Mesothelial cell of epicardium (in vitro differentiated cells): ENCODE data around the gene MYLK4. TPM values are rescaled to one million over a fixed set of nuclear protein-coding genes. Genes with fewer than 3 reads are reported as not detected.

ENCODE experiments used
- DNase-seq, 2 experiments: peaks; one replicate each; pipeline ENCODE4 v3.0.0; 2021; ENCODE audit warnings: low spot score in 2 of 2; ENCODE audit not compliant: unreplicated experiment in 2 of 2
- H3K27ac Mint-ChIP-seq: 2 replicates; pipeline ENCODE4 v1.8.0; 2021; ENCODE audit warnings: mixed read lengths
- H3K27me3 Mint-ChIP-seq: 2 replicates; pipeline ENCODE4 v1.8.0; 2021; ENCODE audit warnings: low read depth, mixed read lengths
- H3K36me3 Mint-ChIP-seq: 2 replicates; pipeline ENCODE4 v1.8.0; 2021; ENCODE audit warnings: mixed read lengths
- H3K4me1 Mint-ChIP-seq: 2 replicates; pipeline ENCODE4 v1.8.0; 2021; ENCODE audit warnings: mixed read lengths
- H3K4me3 Mint-ChIP-seq: 2 replicates; pipeline ENCODE4 v1.8.0; 2021; ENCODE audit warnings: mild to moderate bottlenecking, moderate library complexity, mixed read lengths
- H3K9me3 Mint-ChIP-seq: 2 replicates; pipeline ENCODE4 v1.8.0; 2021; ENCODE audit warnings: mixed read lengths
- total RNA-seq: library from RNA; stranded (reverse); gene quantifications from 3 replicates; pipeline ENCODE4 v1.2.1, GENCODE V29; 2021
- TF ChIP-seq, protein P1 (sequence below): fragments of 200-600 bp; sonication (generic); IDR thresholded peaks from one replicate; pipeline ENCODE4 v1.5.0; 2021; ENCODE audit warnings: antibody characterized with exemption; ENCODE audit not compliant: unreplicated experiment

MYLK4 gene
- total RNA-seq, 1 donor from 2014 or later = 0.89 TPM

DNA sequence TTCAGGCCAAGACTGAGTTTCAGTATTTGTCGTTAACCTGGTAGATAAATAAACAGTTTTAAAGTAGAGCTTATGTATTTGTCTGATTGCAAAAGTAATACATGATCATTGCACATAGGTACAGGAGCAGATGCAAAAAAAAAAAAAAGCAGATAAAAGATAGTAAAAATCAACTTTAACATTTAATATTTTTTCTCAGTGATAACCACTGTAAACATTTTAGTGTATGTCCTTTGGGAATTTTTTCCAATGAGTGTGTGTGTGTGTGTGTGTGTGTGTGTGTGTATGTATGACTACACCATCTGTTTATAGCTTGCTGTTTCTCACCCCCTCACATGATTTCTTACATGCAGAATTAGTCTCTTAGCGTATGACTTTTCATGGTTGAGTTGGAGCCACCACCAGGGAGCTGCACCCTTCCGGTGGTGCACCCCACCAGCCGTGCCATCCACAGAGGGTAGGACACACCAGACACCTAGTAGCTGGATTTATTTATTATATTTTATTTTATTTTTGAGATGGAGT is 40.8 kb upstream of the MYLK4 start:
- Mint-ChIP-seq H3K4me3 (no peak overlapping the region), H3K27me3 (no peaks in the 10 kb centered on the region)

DNA sequence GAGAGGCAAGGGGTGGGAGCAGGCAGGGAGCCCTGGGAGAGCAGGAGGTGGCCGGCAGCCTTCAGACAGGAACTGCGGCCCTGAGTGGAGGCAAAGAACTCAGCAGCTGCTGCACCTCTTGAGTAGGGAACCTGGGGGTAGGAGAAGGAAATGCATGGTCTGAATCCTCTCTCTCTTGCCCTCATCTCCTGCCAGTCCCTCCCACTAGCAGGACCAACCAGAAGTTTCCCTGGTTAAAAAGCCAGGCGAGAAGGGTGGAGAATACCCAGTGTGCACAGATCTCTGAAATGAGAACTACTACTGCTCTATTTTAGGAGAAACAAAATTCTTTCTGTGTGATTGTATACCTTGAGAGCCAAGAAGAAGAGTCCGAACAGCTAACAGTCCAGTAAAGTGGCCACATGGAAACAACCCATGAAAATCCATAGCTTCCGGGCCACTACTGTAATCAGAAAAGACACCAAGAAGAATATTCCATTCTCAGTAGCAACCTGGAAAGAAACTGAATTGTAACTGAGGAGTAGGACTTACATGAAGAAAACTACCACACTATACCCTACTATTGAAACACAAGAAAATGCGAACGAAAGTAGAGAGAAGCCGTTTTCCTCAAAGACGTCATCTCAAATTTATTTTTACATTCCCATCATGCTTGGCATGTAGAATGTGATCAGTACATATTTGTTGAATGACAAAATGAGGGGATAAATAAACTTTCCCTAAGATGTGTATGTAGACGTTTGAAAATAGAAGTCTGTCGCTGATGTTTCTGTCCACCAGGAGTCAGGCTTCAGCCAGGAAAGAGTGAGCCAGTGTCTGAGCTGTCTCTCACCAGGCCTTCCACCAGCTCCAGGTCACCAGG is 40.1 kb upstream of the MYLK4 start:
- Mint-ChIP-seq H3K9me3 (no peaks in the 10 kb centered on the region), H3K4me1 (peaks cover 9% of the 10 kb centered on the region), H3K27me3 (no peaks in the 10 kb centered on the region), H3K27ac (peak overlapping the region; percentile 94), H3K36me3 (peaks cover 15% of the 10 kb centered on the region), H3K4me3 (no peak overlapping the region)
- no peak for DNase-seq
- TF ChIP-seq, protein P1, sequence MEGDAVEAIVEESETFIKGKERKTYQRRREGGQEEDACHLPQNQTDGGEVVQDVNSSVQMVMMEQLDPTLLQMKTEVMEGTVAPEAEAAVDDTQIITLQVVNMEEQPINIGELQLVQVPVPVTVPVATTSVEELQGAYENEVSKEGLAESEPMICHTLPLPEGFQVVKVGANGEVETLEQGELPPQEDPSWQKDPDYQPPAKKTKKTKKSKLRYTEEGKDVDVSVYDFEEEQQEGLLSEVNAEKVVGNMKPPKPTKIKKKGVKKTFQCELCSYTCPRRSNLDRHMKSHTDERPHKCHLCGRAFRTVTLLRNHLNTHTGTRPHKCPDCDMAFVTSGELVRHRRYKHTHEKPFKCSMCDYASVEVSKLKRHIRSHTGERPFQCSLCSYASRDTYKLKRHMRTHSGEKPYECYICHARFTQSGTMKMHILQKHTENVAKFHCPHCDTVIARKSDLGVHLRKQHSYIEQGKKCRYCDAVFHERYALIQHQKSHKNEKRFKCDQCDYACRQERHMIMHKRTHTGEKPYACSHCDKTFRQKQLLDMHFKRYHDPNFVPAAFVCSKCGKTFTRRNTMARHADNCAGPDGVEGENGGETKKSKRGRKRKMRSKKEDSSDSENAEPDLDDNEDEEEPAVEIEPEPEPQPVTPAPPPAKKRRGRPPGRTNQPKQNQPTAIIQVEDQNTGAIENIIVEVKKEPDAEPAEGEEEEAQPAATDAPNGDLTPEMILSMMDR = peak; percentile 53

More for the DNA sequence above, 40.8 kb upstream of the MYLK4 start:
- Mint-ChIP-seq H3K27ac (peak overlapping the region; percentile 94), H3K36me3 (peaks cover 10% of the 10 kb centered on the region), H3K4me1 (peaks cover 9% of the 10 kb centered on the region), H3K9me3 (no peaks in the 10 kb centered on the region)
- TF ChIP-seq, protein P1 = no peak
- no peak for DNase-seq

DNA sequence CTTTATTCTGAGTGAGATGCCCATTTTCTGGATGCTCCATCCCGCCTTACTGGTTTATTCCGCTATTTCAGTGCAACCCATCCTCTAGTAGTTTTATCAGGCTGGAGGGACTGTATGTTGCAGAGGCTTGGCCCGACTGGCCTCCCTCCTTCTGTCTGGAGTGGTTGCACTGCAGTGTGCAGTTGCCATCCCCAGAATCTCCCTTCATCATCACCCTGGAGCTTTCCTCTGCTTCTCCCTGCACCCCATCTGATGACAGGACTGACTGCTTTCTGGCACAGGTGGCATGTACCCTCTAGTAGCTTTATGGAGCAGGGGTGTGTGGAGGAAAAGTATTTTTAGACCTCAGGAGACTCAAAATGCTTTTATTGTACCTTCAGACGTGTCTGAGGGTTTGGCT is 35.5 kb upstream of the MYLK4 start:
- H3K27ac Mint-ChIP-seq = no peak overlapping the region
- peaks cover 8% of the 10 kb centered on the region for H3K4me1 Mint-ChIP-seq

DNA sequence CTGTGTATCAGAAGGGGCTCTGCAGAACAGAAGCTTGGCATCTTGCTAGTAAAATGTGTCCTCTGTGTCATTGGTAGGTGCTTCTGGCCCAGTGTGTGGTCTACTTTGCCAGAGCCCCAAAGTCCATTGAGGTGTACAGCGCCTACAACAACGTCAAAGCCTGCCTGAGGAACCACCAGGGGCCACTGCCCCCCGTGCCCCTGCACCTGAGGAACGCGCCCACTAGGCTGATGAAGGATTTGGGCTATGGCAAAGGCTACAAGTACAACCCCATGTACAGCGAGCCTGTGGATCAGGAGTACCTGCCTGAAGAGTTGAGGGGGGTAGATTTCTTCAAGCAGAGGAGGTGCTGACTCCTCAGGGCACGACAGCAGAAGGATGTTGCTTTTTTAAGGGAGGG is 34.2 kb upstream of the MYLK4 start:
- Mint-ChIP-seq H3K27ac (no peak overlapping the region), H3K4me1 (no peaks in the 10 kb centered on the region), H3K9me3 (no peaks in the 10 kb centered on the region), H3K36me3 (peaks cover 21% of the 10 kb centered on the region), H3K27me3 (no peaks in the 10 kb centered on the region), H3K4me3 (no peak overlapping the region)
- DNase-seq = no peak
- TF ChIP-seq, protein P1 = no peak

More for the DNA sequence above, 35.5 kb upstream of the MYLK4 start:
- Mint-ChIP-seq H3K27me3 (no peaks in the 10 kb centered on the region), H3K4me3 (no peak overlapping the region), H3K9me3 (no peaks in the 10 kb centered on the region), H3K36me3 (peaks cover 20% of the 10 kb centered on the region)
- TF ChIP-seq, protein P1 = no peak
- DNase-seq = no peak

DNA sequence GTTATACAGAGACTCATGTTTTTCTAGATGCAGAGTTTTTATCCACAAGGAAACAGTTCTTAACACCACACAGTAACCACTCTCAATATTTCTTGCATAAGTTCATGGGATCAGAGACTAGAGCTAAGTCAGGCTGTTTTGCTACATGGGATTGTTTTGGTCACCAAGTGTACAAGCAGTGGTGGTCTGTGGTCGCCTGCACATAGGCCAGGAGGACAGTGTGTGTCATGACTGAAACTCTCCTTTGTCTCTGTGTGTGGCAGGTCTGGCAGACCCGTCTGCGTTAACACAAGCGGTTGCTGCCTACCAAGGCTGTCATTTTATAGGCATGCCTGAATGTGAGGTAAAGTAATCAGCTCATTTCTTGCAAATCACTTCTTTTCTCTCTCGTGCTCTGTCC is 33.3 kb upstream of the MYLK4 start:
- DNase-seq = no peak
- Mint-ChIP-seq H3K9me3 (no peaks in the 10 kb centered on the region), H3K27me3 (no peaks in the 10 kb centered on the region), H3K36me3 (peaks cover 23% of the 10 kb centered on the region), H3K4me1 (no peaks in the 10 kb centered on the region), H3K4me3 (no peak overlapping the region), H3K27ac (peak overlapping the region; percentile 58)
- TF ChIP-seq, protein P1 = no peak
